Astrocyte (in vitro differentiated cells and primary cell): Measurements from ENCODE around the gene S100A1. TPM values are rescaled to one million over a fixed set of nuclear protein-coding genes. Genes with fewer than 3 reads are reported as not detected.

ENCODE experiments used
- DNase-seq: peaks from one replicate; pipeline ENCODE4 v3.0.0-alpha.2; 2010; ENCODE audit warnings: low read depth
- FAIRE-seq: peaks from 2 replicates; lab custom pipeline; 2011; peaks lifted over from hg19 to GRCh38; lab: Jason Lieb, UNC
- H2AFZ ChIP-seq: 2 replicates; pipeline ENCODE4 v1.6.0; 2012; ENCODE audit warnings: low read depth, low read length, inconsistent platforms
- H3K27ac ChIP-seq: 2 replicates; pipeline ENCODE4 v1.5.1; 2011; ENCODE audit warnings: low read depth, low read length, inconsistent platforms
- H3K27me3 ChIP-seq: 2 replicates; pipeline ENCODE4 v1.6.0; 2011; ENCODE audit warnings: low read length, inconsistent platforms; ENCODE audit not compliant: insufficient read depth
- H3K36me3 ChIP-seq: 2 replicates; pipeline ENCODE4 v1.5.1; 2011; ENCODE audit warnings: low read length, inconsistent platforms; ENCODE audit not compliant: insufficient read depth
- H3K4me1 ChIP-seq: 2 replicates; pipeline ENCODE4 v1.5.1; 2011; ENCODE audit warnings: low read length, inconsistent platforms; ENCODE audit not compliant: insufficient read depth
- H3K4me2 ChIP-seq: 2 replicates; pipeline ENCODE4 v1.6.0; 2012; ENCODE audit warnings: low read length, inconsistent platforms
- H3K4me3 ChIP-seq: 2 replicates; pipeline ENCODE4 v1.5.1; 2011; ENCODE audit warnings: low read depth, mild to moderate bottlenecking, low read length, inconsistent platforms; ENCODE audit not compliant: insufficient read depth
- H3K79me2 ChIP-seq: 2 replicates; pipeline ENCODE4 v1.6.0; 2012; ENCODE audit warnings: mild to moderate bottlenecking, low read length, inconsistent platforms; ENCODE audit not compliant: insufficient read depth
- H3K9ac ChIP-seq: 2 replicates; pipeline ENCODE4 v1.6.0; 2012; ENCODE audit warnings: mild to moderate bottlenecking, low read length, inconsistent platforms
- H3K9me3 ChIP-seq: 2 replicates; pipeline ENCODE4 v1.5.1; 2012; ENCODE audit warnings: low read depth, mild to moderate bottlenecking, low read length, inconsistent platforms; ENCODE audit not compliant: insufficient read depth
- H4K20me1 ChIP-seq: 2 replicates; pipeline ENCODE4 v1.6.0; 2012; ENCODE audit warnings: low read length, inconsistent platforms; ENCODE audit not compliant: insufficient read depth
- H3K27ac Mint-ChIP-seq: one replicate; pipeline ENCODE4 v1.8.0; 2021; ENCODE audit warnings: mild to moderate bottlenecking, mixed read lengths; ENCODE audit not compliant: unreplicated experiment
- H3K27me3 Mint-ChIP-seq: one replicate; pipeline ENCODE4 v1.8.0; 2021; ENCODE audit warnings: low read depth, mixed read lengths; ENCODE audit not compliant: unreplicated experiment
- H3K36me3 Mint-ChIP-seq: one replicate; pipeline ENCODE4 v1.8.0; 2021; ENCODE audit warnings: low read depth, mixed read lengths; ENCODE audit not compliant: unreplicated experiment
- H3K4me1 Mint-ChIP-seq: one replicate; pipeline ENCODE4 v1.8.0; 2021; ENCODE audit warnings: low read depth, mixed read lengths; ENCODE audit not compliant: unreplicated experiment
- H3K4me3 Mint-ChIP-seq: one replicate; pipeline ENCODE4 v1.8.0; 2021; ENCODE audit warnings: mild to moderate bottlenecking, moderate library complexity, mixed read lengths; ENCODE audit not compliant: unreplicated experiment
- H3K9me3 Mint-ChIP-seq: one replicate; pipeline ENCODE4 v1.8.0; 2021; ENCODE audit warnings: mild to moderate bottlenecking, mixed read lengths; ENCODE audit not compliant: unreplicated experiment
- EZH2 ChIP-seq: IDR thresholded peaks from 2 replicates; pipeline ENCODE4 v1.6.1; 2012; ENCODE audit warnings: mild to moderate bottlenecking, low read length, inconsistent platforms; ENCODE audit not compliant: insufficient read depth
- total RNA-seq: library from RNA; stranded (reverse); gene quantifications from 2 replicates; pipeline ENCODE4 v1.2.1, GENCODE V29; 2021
- TF ChIP-seq, protein P1 (sequence below): IDR thresholded peaks from 2 replicates; pipeline ENCODE4 v1.5.1; 2011; ENCODE audit warnings: low read depth, mild to moderate bottlenecking, inconsistent platforms, low read length, moderate library complexity; ENCODE audit not compliant: insufficient read depth

S100A1 gene
- total RNA-seq, 1 donor from 2014 or later: 1.7 TPM

DNA sequence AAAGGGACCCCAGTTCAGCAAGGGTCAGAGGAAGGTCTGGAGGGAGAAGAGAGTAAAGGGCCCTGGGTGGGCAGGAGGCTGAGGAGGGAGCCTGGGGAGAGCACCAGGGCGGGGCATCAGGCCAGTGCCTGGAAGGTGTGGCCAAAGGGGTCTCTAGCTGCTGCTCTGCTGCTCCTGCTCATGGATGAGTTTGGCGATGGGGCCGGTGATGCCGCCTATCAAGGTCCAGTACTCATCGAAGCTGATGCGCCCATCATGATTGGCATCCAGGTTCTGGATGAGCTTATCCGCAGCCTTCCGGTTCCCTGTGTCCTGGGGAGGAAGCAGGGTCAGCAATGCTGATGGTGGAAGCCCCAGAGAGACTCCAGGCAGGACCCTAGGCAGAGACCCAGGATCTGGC, 20.9 kb upstream of the S100A1 start:
- H3K9me3 Mint-ChIP-seq: no peaks in the 10 kb centered on the region
- no peak for TF ChIP-seq EZH2
- TF ChIP-seq, protein P1, sequence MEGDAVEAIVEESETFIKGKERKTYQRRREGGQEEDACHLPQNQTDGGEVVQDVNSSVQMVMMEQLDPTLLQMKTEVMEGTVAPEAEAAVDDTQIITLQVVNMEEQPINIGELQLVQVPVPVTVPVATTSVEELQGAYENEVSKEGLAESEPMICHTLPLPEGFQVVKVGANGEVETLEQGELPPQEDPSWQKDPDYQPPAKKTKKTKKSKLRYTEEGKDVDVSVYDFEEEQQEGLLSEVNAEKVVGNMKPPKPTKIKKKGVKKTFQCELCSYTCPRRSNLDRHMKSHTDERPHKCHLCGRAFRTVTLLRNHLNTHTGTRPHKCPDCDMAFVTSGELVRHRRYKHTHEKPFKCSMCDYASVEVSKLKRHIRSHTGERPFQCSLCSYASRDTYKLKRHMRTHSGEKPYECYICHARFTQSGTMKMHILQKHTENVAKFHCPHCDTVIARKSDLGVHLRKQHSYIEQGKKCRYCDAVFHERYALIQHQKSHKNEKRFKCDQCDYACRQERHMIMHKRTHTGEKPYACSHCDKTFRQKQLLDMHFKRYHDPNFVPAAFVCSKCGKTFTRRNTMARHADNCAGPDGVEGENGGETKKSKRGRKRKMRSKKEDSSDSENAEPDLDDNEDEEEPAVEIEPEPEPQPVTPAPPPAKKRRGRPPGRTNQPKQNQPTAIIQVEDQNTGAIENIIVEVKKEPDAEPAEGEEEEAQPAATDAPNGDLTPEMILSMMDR: no peak
- H3K9me3 ChIP-seq: no peaks in the 10 kb centered on the region
- H3K4me3 ChIP-seq: no peak overlapping the region
- DNase-seq (no peak), FAIRE-seq (no peak)
- H3K79me2 ChIP-seq: peaks cover 61% of the 10 kb centered on the region
- no peak overlapping the region for H2AFZ ChIP-seq
- H3K27ac Mint-ChIP-seq: no peak overlapping the region
- peaks cover 5% of the 10 kb centered on the region for H3K36me3 Mint-ChIP-seq
- peaks cover 20% of the 10 kb centered on the region for H3K4me1 Mint-ChIP-seq
- peaks cover 17% of the 10 kb centered on the region for H3K36me3 ChIP-seq
- H3K27me3 Mint-ChIP-seq: peaks cover 2% of the 10 kb centered on the region
- H3K4me2 ChIP-seq: peak overlapping the region; percentile 87
- H3K27me3 ChIP-seq: no peaks in the 10 kb centered on the region
- peak overlapping the region; percentile 87 for H3K9ac ChIP-seq
- H3K4me1 ChIP-seq: peaks cover 44% of the 10 kb centered on the region
- no peak overlapping the region for H3K4me3 Mint-ChIP-seq
- H3K27ac ChIP-seq: peak overlapping the region; percentile 92
- H4K20me1 ChIP-seq: peaks cover 9% of the 10 kb centered on the region

DNA sequence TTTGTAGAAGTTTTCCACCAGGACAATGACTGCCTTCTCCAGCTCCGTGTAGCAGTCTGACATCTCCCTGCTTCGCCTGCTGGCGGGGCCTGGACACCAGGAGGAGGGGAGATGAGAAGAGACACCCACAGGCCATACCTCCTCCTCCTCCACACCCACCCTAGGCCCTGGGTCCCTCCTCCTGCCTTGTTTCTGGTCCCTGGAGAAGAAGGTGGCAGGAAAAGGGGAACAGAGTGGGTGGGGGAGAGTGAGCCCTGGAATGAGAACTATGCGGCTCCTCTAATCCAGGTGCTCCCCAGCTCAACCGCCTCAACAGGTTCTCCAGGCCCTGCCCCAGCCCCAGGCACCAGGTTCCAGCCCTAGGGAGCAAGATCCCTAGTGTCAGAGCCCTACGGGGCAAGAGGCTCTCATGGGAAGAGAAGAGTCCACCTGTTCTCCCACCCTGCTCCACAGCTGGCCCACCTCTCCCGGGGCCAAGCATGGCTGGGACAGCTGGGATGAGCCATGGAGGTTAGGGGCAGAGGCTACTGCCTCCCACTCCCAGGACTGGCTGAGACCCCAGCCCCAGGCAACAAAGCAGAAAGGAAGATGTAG, 20.0 kb upstream of the S100A1 start:
- FAIRE-seq: no peak
- peak overlapping the region; percentile 92 for H3K27ac ChIP-seq

More for the DNA sequence above, 20.0 kb upstream of the S100A1 start:
- Histone ChIP-seq H3K79me2 (peaks cover 69% of the 10 kb centered on the region), H2AFZ (peak overlapping the region; percentile 82), H4K20me1 (peaks cover 9% of the 10 kb centered on the region), H3K9me3 (no peaks in the 10 kb centered on the region), H3K27me3 (no peaks in the 10 kb centered on the region), H3K36me3 (peaks cover 17% of the 10 kb centered on the region), H3K4me1 (peaks cover 45% of the 10 kb centered on the region), H3K4me3 (peak overlapping the region; percentile 63), H3K9ac (peak overlapping the region; percentile 87), H3K4me2 (peak overlapping the region; percentile 87)
- Mint-ChIP-seq H3K27ac (peak overlapping the region; percentile 92), H3K27me3 (peaks cover 2% of the 10 kb centered on the region), H3K4me1 (peaks cover 20% of the 10 kb centered on the region), H3K36me3 (peaks cover 5% of the 10 kb centered on the region), H3K4me3 (peak overlapping the region; percentile 89), H3K9me3 (no peaks in the 10 kb centered on the region)
- TF ChIP-seq EZH2: no peak
- TF ChIP-seq, protein P1: no peak
- no peak for DNase-seq
